Esophagus mucosa (tissue), 1 donor: ENCODE measurements around the gene NECTIN2. TPM values are rescaled to one million over a fixed set of nuclear protein-coding genes. Genes with fewer than 3 reads are reported as not detected.
"Not testable (repeated sequence)": the region's sequence is repeated elsewhere in the genome, so short reads cannot be mapped to it uniquely, and the experiment has no call there.

Experiments
- ATAC-seq: fragments of 200-7000 bp; cut with Tn5 transposase; one replicate; pipeline ENCODE4 v1.9.1; 2020
- total RNA-seq: library from RNA; stranded (reverse); gene quantifications from one replicate; pipeline ENCODE4 v1.2.4, GENCODE V29; 2023
- donor health status: DM: yes; HTN: yes; CAD: no.

Gene NECTIN2
- total RNA-seq, 1 donor from 2014 or later = 64.4 TPM

GRCh38 chr19:44909775-44910174, 63.7 kb downstream of the NECTIN2 start:
- ATAC-seq = no peak

GRCh38 chr19:44911896-44912295, 65.8 kb downstream of the NECTIN2 start:
- not testable (repeated sequence) for ATAC-seq

DNA sequence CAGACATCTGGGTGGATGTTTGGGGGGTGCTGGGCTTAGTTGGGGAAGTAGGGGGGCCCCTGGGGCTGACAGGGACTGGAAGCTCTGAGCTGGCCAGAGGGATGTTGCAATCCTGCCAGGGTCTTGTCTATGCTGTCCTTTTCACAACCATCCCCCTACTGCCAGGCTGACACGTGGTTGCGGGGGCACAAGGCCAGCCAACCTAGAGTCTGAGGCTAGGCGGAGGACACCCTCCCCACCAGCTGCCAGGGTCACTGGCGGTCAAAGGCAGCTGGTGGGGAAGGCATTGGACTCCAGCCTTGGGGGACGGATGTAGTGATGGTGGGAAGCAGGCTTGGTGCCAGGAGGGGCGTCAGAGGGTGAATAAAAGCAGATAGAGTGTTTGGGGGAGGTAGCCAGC, 66.8 kb downstream of the NECTIN2 start:
- ATAC-seq = no peak

DNA sequence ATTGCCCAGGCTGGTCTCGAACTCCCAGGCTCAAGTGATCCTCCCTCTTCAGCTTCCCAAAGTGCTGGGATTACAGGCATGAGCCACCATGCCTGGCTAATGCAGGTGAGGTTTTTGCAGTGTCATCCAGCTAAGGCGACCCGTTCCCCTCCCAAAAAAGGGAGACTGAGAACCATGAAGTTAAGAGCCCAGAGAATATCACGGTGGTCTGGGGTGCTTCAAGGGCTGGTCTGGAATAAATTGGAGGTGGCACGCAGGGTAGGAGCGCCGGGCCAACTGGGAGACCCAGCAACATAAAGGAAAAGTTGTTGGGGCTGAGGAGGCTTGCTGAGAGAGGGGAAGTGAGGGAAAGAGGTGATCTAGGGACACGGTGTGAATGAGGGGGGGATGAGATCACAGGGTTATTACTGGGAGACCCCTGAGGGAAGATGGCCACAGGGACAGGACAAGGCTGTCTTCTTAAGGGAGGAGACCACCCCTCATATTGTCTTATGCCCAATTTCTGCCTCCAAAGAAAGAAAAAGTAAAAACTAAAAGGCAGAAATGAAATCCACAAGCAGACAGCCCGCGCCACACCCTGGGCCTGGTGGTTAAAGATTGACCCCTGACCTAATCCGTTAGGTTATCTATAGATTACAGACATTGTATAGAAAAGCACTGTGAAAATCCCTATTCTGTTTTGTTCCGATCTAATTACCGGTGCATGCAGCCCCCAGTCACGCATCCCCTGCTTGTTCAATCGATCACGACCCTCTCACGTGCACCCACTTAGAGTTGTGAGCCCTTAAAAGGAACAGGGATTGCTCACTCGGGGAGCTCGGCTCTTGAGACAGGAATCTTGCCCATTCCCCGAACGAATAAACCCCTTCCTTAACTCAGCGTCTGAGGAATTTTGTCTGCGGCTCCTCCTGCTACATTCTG, 67.7 kb downstream of the NECTIN2 start:
- ATAC-seq = not testable (repeated sequence)

DNA sequence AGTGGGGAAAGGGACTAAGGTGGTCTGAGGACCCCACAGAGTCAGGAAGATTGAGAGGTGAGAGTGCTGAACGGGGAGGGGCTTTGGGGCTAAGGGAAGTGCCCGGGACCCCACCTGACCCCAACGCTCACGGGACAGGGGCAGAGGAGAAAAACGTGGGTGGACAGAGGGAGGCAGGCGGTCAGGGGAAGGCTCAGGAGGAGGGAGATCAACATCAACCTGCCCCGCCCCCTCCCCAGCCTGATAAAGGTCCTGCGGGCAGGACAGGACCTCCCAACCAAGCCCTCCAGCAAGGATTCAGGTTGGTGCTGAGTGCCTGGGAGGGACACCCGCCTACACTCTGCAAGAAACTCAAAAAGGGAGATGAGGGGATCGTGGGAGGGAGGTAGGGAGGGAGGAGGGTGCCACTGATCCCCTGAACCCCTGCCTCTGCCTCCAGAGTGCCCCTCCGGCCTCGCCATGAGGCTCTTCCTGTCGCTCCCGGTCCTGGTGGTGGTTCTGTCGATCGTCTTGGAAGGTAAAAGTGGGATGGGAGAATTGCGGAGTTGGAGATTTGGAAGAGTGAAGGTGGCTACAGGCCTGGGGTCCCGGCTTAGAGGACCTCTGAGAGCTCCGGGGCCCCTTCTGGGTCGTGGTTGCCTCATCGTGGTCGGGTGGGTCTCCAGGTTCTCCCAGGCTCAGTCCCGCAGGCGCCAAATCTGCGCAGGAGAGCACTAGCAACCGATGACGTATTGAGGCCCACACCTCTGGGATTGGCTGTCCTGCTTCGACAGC, 68.5 kb downstream of the NECTIN2 start, which contains the start of gene APOC1:
Gene APOC1, plus strand, starts transcription at position 176 of the 774 bp plus-strand sequence. Its CDS starts 284 bp downstream, at position 460.
- ATAC-seq = peak; percentile 82

GRCh38 chr19:44924243-44924725, 78.2 kb downstream of the NECTIN2 start:
- ATAC-seq = no peak

- peak; percentile 34 for ATAC-seq
Measured at GRCh38 chr19:44925114-44925891, 79.2 kb downstream of the NECTIN2 start.

GRCh38 chr19:44926245-44927077, 80.4 kb downstream of the NECTIN2 start:
- ATAC-seq = peak; percentile 6

GRCh38 chr19:44927746-44928145, 81.6 kb downstream of the NECTIN2 start:
- no peak for ATAC-seq

- ATAC-seq = no peak
Measured at GRCh38 chr19:44930088-44930487, 84.0 kb downstream of the NECTIN2 start.

GRCh38 chr19:44931541-44931940, 85.4 kb downstream of the NECTIN2 start:
- no peak for ATAC-seq

Other genes with a start within 250 kb of the NECTIN2 start
- not detected for gene IGSF23, start 232.7 kb upstream of the NECTIN2 start, total RNA-seq
- gene PVR, start 202.4 kb upstream of the NECTIN2 start, total RNA-seq = 11.8 TPM
- 8.0 TPM for gene CEACAM19, start 174.8 kb upstream of the NECTIN2 start, total RNA-seq
- gene CEACAM16, start 147.1 kb upstream of the NECTIN2 start, total RNA-seq = not detected
- 67.6 TPM for gene BCL3, start 97.6 kb upstream of the NECTIN2 start, total RNA-seq
- gene CBLC, start 68.4 kb upstream of the NECTIN2 start, total RNA-seq = 36.2 TPM
- gene BCAM, start 37.2 kb upstream of the NECTIN2 start, total RNA-seq = 13.3 TPM
- 71.4 TPM for gene TOMM40, start 45.0 kb downstream of the NECTIN2 start, total RNA-seq
- 5.7 TPM for gene APOE, start 59.5 kb downstream of the NECTIN2 start, total RNA-seq
- 4.7 TPM for gene APOC1, start 68.3 kb downstream of the NECTIN2 start, total RNA-seq
- not detected for gene APOC4, start 95.9 kb downstream of the NECTIN2 start, total RNA-seq
- 0.52 TPM for gene APOC2, start 99.8 kb downstream of the NECTIN2 start, total RNA-seq
- 69.9 TPM for gene CLPTM1, start 109.1 kb downstream of the NECTIN2 start, total RNA-seq
- 6.6 TPM for gene RELB, start 155.2 kb downstream of the NECTIN2 start, total RNA-seq
- 30.8 TPM for gene CLASRP, start 192.7 kb downstream of the NECTIN2 start, total RNA-seq
- 8.1 TPM for gene ZNF296, start 230.2 kb downstream of the NECTIN2 start, total RNA-seq
- 18.7 TPM for gene GEMIN7, start 233.0 kb downstream of the NECTIN2 start, total RNA-seq
- 24.2 TPM for gene PPP1R37, start 246.9 kb downstream of the NECTIN2 start, total RNA-seq